HCT116 (cell line): ENCODE data around the gene KMT2D. TPM values are rescaled to one million over a fixed set of nuclear protein-coding genes. Genes with fewer than 3 reads are reported as not detected.

ENCODE experiments used
- ATAC-seq: fragments of 200-7000 bp; cut with Tn5 transposase; 2 replicates; pipeline ENCODE4 v1.9.1; 2020; ENCODE audit warnings: mild to moderate bottlenecking, moderate library complexity
- BruUV-seq: library from RNA; stranded (reverse); fragments of 400-500 nt; replicated peaks from 2 replicates; lab custom pipeline; 2021; lab: Mats Ljungman, UMichigan
- CTCF ChIA-PET: fragments of 300-600 bp; sonication (Branson Sonifier 250); formaldehyde crosslinking; loops from one replicate; lab custom pipeline; 2021; ENCODE audit warnings: antibody characterized with exemption; lab: Charles Lee
- POLR2A ChIA-PET: fragments of 300-600, 350-600 bp; sonication (Branson Sonifier 250); formaldehyde crosslinking; loops from one replicate; lab custom pipeline; 2021; ENCODE audit warnings: antibody characterized with exemption; lab: Charles Lee
- RAD21 ChIA-PET, 2 experiments: fragments of 300-600 bp; sonication (Branson Sonifier 250); formaldehyde crosslinking; loops; one replicate each; lab custom pipeline; 2023; ENCODE audit warnings: low total read pairs in 2 of 2; ENCODE audit not compliant: uncharacterized antibody in 2 of 2, unreplicated experiment in 2 of 2, low non-redundant PET in 1 of 2; lab: Charles Lee
- DNase-seq: peaks from one replicate; pipeline ENCODE4 v3.0.0-alpha.2; 2010; ENCODE audit warnings: low read depth, low spot score
- H2AFZ ChIP-seq: fragments of 200-600 bp; shearing (Covaris generic), sonication (generic); 2 replicates; pipeline ENCODE4 v1.6.1; 2017; ENCODE audit warnings: low read depth, mixed run types, mixed read lengths, antibody characterized with exemption, low read length; ENCODE audit not compliant: poor library complexity, severe bottlenecking
- H3K27ac ChIP-seq: 2 replicates; pipeline ENCODE4 v1.5.1; 2012; ENCODE audit warnings: low read depth, low read length
- H3K27me3 ChIP-seq: fragments of 200-600 bp; sonication (generic); 2 replicates; pipeline ENCODE4 v1.6.1; 2016; ENCODE audit warnings: mixed run types, low read length, mixed read lengths; ENCODE audit not compliant: insufficient read depth
- H3K36me3 ChIP-seq, 2 experiments: fragments of 200-500 bp in 1 of 2; fragments of 200-600 bp in 1 of 2; sonication (Bioruptor generic) in 1 of 2; sonication (generic) in 1 of 2; 2 replicates each; pipeline versions ENCODE4 v1.5.1 to v1.6.1; 2014 to 2016; ENCODE audit warnings: low read length in 2 of 2, inconsistent platforms in 1 of 2, mixed read lengths in 1 of 2, mixed run types in 1 of 2; ENCODE audit not compliant: insufficient read depth in 2 of 2, control insufficient read depth in 1 of 2
- H3K4me1 ChIP-seq, 2 experiments: fragments of 200-600 bp in 1 of 2; sonication (generic) in 1 of 2; 2 replicates each; pipeline versions ENCODE4 v1.5.1 to v1.6.1; 2012 to 2017; ENCODE audit warnings: low read length in 2 of 2, inconsistent platforms in 1 of 2, mild to moderate bottlenecking in 1 of 2, mixed read lengths in 1 of 2, mixed run types in 1 of 2, moderate library complexity in 1 of 2; ENCODE audit not compliant: insufficient read depth in 2 of 2, control insufficient read depth in 1 of 2
- H3K4me2 ChIP-seq: fragments of 200-600 bp; sonication (generic); 2 replicates; pipeline ENCODE4 v1.6.1; 2017; ENCODE audit warnings: mixed run types, low read length, mixed read lengths
- H3K4me3 ChIP-seq, 2 experiments: fragments of 200-600 bp in 1 of 2; sonication (generic) in 1 of 2; replicated peaks in 1 of 2; 2 replicates each; pipeline ENCODE4 v1.5.1; 2011 to 2016; ENCODE audit warnings: low read length in 2 of 2, control low read depth in 1 of 2, low read depth in 1 of 2, mild to moderate bottlenecking in 1 of 2, mixed read lengths in 1 of 2, mixed run types in 1 of 2
- H3K79me2 ChIP-seq: fragments of 200-600 bp; sonication (generic); 2 replicates; pipeline ENCODE4 v1.6.1; 2017; ENCODE audit warnings: mild to moderate bottlenecking, mixed run types, low read length, moderate library complexity, mixed read lengths; ENCODE audit not compliant: insufficient read depth
- H3K9ac ChIP-seq: fragments of 200-600 bp; sonication (generic); 2 replicates; pipeline ENCODE4 v1.6.1; 2016; ENCODE audit warnings: low read length, mixed read lengths
- H3K9me2 ChIP-seq: fragments of 200-600 bp; sonication (generic), shearing (Covaris generic); 2 replicates; pipeline ENCODE4 v1.6.1; 2017; ENCODE audit warnings: mixed run types, mild to moderate bottlenecking, moderate library complexity; ENCODE audit not compliant: insufficient read depth
- H3K9me3 ChIP-seq, 2 experiments: fragments of 200-500 bp in 1 of 2; fragments of 200-600 bp in 1 of 2; sonication (Bioruptor generic) in 1 of 2; sonication (generic) in 1 of 2; 2 replicates each; pipeline ENCODE4 v1.6.1; 2014 to 2017; ENCODE audit warnings: low read length in 2 of 2, mixed read lengths in 2 of 2, inconsistent platforms in 1 of 2, low read depth in 1 of 2, mild to moderate bottlenecking in 1 of 2, mixed run types in 1 of 2, moderate library complexity in 1 of 2; ENCODE audit not compliant: control insufficient read depth in 1 of 2, insufficient read depth in 1 of 2
- H4K20me1 ChIP-seq: fragments of 200-600 bp; sonication (generic), shearing (Covaris generic); 2 replicates; pipeline ENCODE4 v1.6.1; 2017; ENCODE audit warnings: mixed run types, mild to moderate bottlenecking, moderate library complexity; ENCODE audit not compliant: insufficient read depth
- ATF3 ChIP-seq: IDR thresholded peaks from 2 replicates; pipeline ENCODE4 v1.6.1; 2012
- CBX3 ChIP-seq: IDR thresholded peaks from 2 replicates; pipeline ENCODE4 v1.6.1; 2012; ENCODE audit warnings: low read depth
- CEBPB ChIP-seq: IDR thresholded peaks from 2 replicates; pipeline ENCODE4 v1.6.1; 2012; ENCODE audit warnings: low read depth
- CTCF ChIP-seq, 3 experiments: fragments of 200-600 bp in 1 of 3; sonication (generic) in 1 of 3; IDR thresholded peaks in 2 of 3; conservative IDR thresholded peaks in 1 of 3; 2 replicates each; pipeline ENCODE4 v1.5.1; 2012 to 2017; ENCODE audit warnings: low read depth in 2 of 3, low read length in 2 of 3, antibody characterized with exemption in 1 of 3, borderline replicate concordance in 1 of 3, control low read depth in 1 of 3, mild to moderate bottlenecking in 1 of 3, mixed read lengths in 1 of 3, mixed run types in 1 of 3, moderate library complexity in 1 of 3; ENCODE audit not compliant: insufficient read depth in 1 of 3
- EGR1 ChIP-seq: IDR thresholded peaks from 2 replicates; pipeline ENCODE4 v1.6.1; 2012; ENCODE audit warnings: low read depth
- EZH2 ChIP-seq: fragments of 200-600 bp; sonication (generic); IDR thresholded peaks from 2 replicates; pipeline ENCODE4 v1.6.1; 2017; ENCODE audit warnings: antibody characterized with exemption, mixed run types
- EZH2phosphoT487 ChIP-seq: fragments of 200-600 bp; IDR thresholded peaks from 2 replicates; pipeline ENCODE4 v1.6.1; 2018; ENCODE audit warnings: antibody characterized with exemption, borderline replicate concordance
- FOSL1 ChIP-seq: IDR thresholded peaks from 2 replicates; pipeline ENCODE4 v1.6.1; 2012; ENCODE audit warnings: low read depth
- JUND ChIP-seq: IDR thresholded peaks from 2 replicates; pipeline ENCODE4 v1.6.1; 2012
- POLR2A ChIP-seq: IDR thresholded peaks from 2 replicates; pipeline ENCODE4 v1.7.0; 2011; ENCODE audit warnings: borderline replicate concordance; ENCODE audit not compliant: insufficient read depth, insufficient read length; ENCODE audit errors: extremely low read depth
- POLR2AphosphoS5 ChIP-seq: IDR thresholded peaks from 2 replicates; pipeline ENCODE4 v1.6.1; 2011; ENCODE audit warnings: mild to moderate bottlenecking, low read depth, low read length, moderate library complexity
- RAD21 ChIP-seq: IDR thresholded peaks from 2 replicates; pipeline ENCODE4 v1.6.1; 2012; ENCODE audit warnings: low read depth, mild to moderate bottlenecking
- REST ChIP-seq: IDR thresholded peaks from 2 replicates; pipeline ENCODE4 v1.6.1; 2012; ENCODE audit warnings: low read depth
- SIN3A ChIP-seq: IDR thresholded peaks from 2 replicates; pipeline ENCODE4 v1.6.1; 2012; ENCODE audit warnings: low read depth
- SP1 ChIP-seq: IDR thresholded peaks from 2 replicates; pipeline ENCODE4 v1.6.1; 2012; ENCODE audit warnings: low read depth
- SRF ChIP-seq: IDR thresholded peaks from 2 replicates; pipeline ENCODE4 v1.6.1; 2012; ENCODE audit warnings: low read depth
- YY1 ChIP-seq: IDR thresholded peaks from 2 replicates; pipeline ENCODE4 v1.6.1; 2011; ENCODE audit warnings: low read length, low read depth, moderate library complexity, mild to moderate bottlenecking; ENCODE audit not compliant: insufficient replicate concordance; ENCODE audit errors: extremely low read depth
- ZBTB33 ChIP-seq: IDR thresholded peaks from 2 replicates; pipeline ENCODE4 v1.6.1; 2011; ENCODE audit warnings: mild to moderate bottlenecking, low read length, moderate library complexity; ENCODE audit not compliant: insufficient replicate concordance; ENCODE audit errors: extremely low read depth
- ZFX ChIP-seq: fragments of 450-650 bp; IDR thresholded peaks from 2 replicates; pipeline ENCODE4 v1.6.1; 2017
- ZNF274 ChIP-seq: fragments of 200-500 bp; sonication (Bioruptor generic); IDR thresholded peaks from 2 replicates; pipeline ENCODE4 v1.6.1; 2014; ENCODE audit warnings: mild to moderate bottlenecking, low read depth, low read length, inconsistent platforms
- intact Hi-C: fragments of 100-400 bp; cut with micrococcal nuclease; formaldehyde crosslinking; loops from 2 replicates; pipeline ENCODE4 v1.10.0; 2022
- total RNA-seq: library from RNA; stranded (reverse); gene quantifications from one replicate; pipeline ENCODE4 v1.2.1, GENCODE V29; 2021; ENCODE audit not compliant: unreplicated experiment

KMT2D gene
- total RNA-seq, 1 experiment from 2014 or later = 71.3 TPM

GRCh38 chr12:49055978-49056754 is 4.4 kb downstream of the KMT2D start:
- peak; percentile 35 for DNase-seq
- TF ChIP-seq FOSL1 = no peak
- no peak for TF ChIP-seq CBX3
- TF ChIP-seq SIN3A = no peak
- no peak for TF ChIP-seq POLR2A
- no peak for TF ChIP-seq YY1
- no peak for TF ChIP-seq ZFX
- no peak for TF ChIP-seq CTCF (IDR thresholded peaks at IDR 0.05 in 2 of 3, conservative IDR thresholded peaks at IDR 0.05 in 1 of 3; ENCODE audit: borderline replicate concordance in 1 of 3, insufficient read depth in 1 of 3, low read depth in 2 of 3, low read length in 2 of 3)
- TF ChIP-seq JUND = no peak
- no peak for TF ChIP-seq EZH2phosphoT487
- TF ChIP-seq ZNF274 = no peak
- TF ChIP-seq ATF3 = no peak
- TF ChIP-seq RAD21 = no peak
- no peak for TF ChIP-seq SRF
- TF ChIP-seq REST = no peak
- TF ChIP-seq EZH2 = no peak
- TF ChIP-seq CEBPB = no peak
- TF ChIP-seq POLR2AphosphoS5 = no peak
- TF ChIP-seq SP1 = no peak
- TF ChIP-seq EGR1 = no peak
- TF ChIP-seq ZBTB33 = no peak
- TF ChIP-seq, all 23 proteins: peak for 0
- Histone ChIP-seq H3K9me3 (no peaks in the 10 kb centered on the region), H3K4me1 (peaks cover 17 to 31% of the 10 kb centered on the region in 2 experiments), H3K79me2 (peaks cover 89% of the 10 kb centered on the region), H3K4me2 (peak overlapping the region; percentile 97; the same call in 1 of the 2 replicates), H3K9me2 (no peaks in the 10 kb centered on the region), H3K36me3 (peaks cover 28 to 32% of the 10 kb centered on the region in 2 experiments), H2AFZ (no peak overlapping the region), H3K27me3 (no peaks in the 10 kb centered on the region), H3K9ac (0 out of 2 replicates have a peak overlapping the region, but pooled peaks have one; percentile 4), H3K4me3 (no peak overlapping the region), H4K20me1 (no peaks in the 10 kb centered on the region), H3K27ac (no peak overlapping the region)
- ATAC-seq = peak; percentile 65
- no TSS peak for BruUV-seq
- intact Hi-C loops = no loop called here
- POLR2A ChIA-PET = no interaction called here
- RAD21 ChIA-PET = no interaction called here
- CTCF ChIA-PET = interaction anchor here (1.0 kb wide), 1 partner anchor 12 kb away, joined by 4 read pairs; no protein-coding TSS in a partner anchor
